Breast epithelium (tissue), 3 donors: ENCODE results near the gene ZC3H12D.

Experiments used
- POLR2AphosphoS5 ChIP-seq, 3 donors: sonication (generic); formaldehyde crosslinking; IDR thresholded peaks; one replicate each; pipeline ENCODE4 v1.6.1; 2017; ENCODE audit warnings: antibody characterized with exemption in 3 of 3
- TF ChIP-seq, protein P1 (sequence below), 3 donors: fragments of 450-650 bp; IDR thresholded peaks; one replicate each; pipeline ENCODE4 v1.5.1; 2016 to 2017; ENCODE audit warnings: antibody characterized with exemption in 3 of 3, mild to moderate bottlenecking in 3 of 3, moderate library complexity in 3 of 3

DNA sequence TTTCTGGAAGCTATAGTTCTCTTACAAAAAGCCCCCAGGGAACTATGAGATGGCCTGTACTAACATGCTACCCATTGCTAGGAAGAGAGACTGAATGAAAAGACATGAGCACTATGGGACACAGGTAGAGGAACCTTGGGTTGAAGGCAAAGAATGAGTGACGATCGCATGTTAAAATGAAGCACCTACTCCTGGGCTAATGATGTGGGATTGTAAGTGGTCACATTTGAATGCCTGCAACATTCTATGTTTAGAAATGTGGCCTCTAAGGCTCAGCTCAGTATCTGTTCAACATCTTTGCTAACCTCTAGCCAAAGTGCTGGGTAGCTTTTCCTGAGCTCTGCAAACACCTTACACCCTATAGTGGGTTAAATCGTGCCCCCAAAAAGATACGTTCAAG lies 5.2 kb upstream of the ZC3H12D start:
- TF ChIP-seq POLR2AphosphoS5 (IDR thresholded peaks at IDR 0.05) = no peak
- TF ChIP-seq, protein P1, sequence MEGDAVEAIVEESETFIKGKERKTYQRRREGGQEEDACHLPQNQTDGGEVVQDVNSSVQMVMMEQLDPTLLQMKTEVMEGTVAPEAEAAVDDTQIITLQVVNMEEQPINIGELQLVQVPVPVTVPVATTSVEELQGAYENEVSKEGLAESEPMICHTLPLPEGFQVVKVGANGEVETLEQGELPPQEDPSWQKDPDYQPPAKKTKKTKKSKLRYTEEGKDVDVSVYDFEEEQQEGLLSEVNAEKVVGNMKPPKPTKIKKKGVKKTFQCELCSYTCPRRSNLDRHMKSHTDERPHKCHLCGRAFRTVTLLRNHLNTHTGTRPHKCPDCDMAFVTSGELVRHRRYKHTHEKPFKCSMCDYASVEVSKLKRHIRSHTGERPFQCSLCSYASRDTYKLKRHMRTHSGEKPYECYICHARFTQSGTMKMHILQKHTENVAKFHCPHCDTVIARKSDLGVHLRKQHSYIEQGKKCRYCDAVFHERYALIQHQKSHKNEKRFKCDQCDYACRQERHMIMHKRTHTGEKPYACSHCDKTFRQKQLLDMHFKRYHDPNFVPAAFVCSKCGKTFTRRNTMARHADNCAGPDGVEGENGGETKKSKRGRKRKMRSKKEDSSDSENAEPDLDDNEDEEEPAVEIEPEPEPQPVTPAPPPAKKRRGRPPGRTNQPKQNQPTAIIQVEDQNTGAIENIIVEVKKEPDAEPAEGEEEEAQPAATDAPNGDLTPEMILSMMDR (IDR thresholded peaks at IDR 0.05) = no peak
